Panc1 (cell line): ENCODE data around the gene PRKCA. TPM values are rescaled to one million over a fixed set of nuclear protein-coding genes. Genes with fewer than 3 reads are reported as not detected.

ENCODE experiments used
- ATAC-seq: fragments of 200-7000 bp; cut with Tn5 transposase; 2 replicates; pipeline ENCODE4 v1.9.1; 2020; ENCODE audit warnings: mild to moderate bottlenecking, moderate library complexity
- BruUV-seq: library from RNA; stranded (reverse); fragments of 400-500 nt; replicated peaks from 2 replicates; lab custom pipeline; 2021; lab: Mats Ljungman, UMichigan
- CTCF ChIA-PET: fragments of 300-600 bp; sonication (Branson Sonifier 250); formaldehyde crosslinking; loops from one replicate; lab custom pipeline; 2022; ENCODE audit warnings: antibody characterized with exemption; lab: Charles Lee
- POLR2A ChIA-PET: fragments of 300-600 bp; sonication (Branson Sonifier 250); formaldehyde crosslinking; loops from one replicate; lab custom pipeline; 2022; ENCODE audit warnings: antibody characterized with exemption; lab: Charles Lee
- DNase-seq: peaks from one replicate; pipeline ENCODE4 v3.0.0-alpha.2; 2010; ENCODE audit warnings: low read depth, low spot score
- H3K27ac ChIP-seq: 2 replicates; pipeline ENCODE4 v1.5.1; 2011; ENCODE audit warnings: mild to moderate bottlenecking, low read length, inconsistent platforms
- H3K27me3 ChIP-seq: fragments of 200-500 bp; sonication (Bioruptor generic); 2 replicates; pipeline ENCODE4 v1.6.0; 2014; ENCODE audit warnings: low read length, inconsistent platforms; ENCODE audit not compliant: control insufficient read depth, insufficient read depth
- H3K36me3 ChIP-seq: fragments of 200-500 bp; sonication (Bioruptor generic); 2 replicates; pipeline ENCODE4 v1.5.1; 2014; ENCODE audit warnings: inconsistent platforms, mild to moderate bottlenecking, low read length, moderate library complexity; ENCODE audit not compliant: control insufficient read depth, insufficient read depth
- H3K4me1 ChIP-seq: 2 replicates; pipeline ENCODE4 v1.5.1; 2011; ENCODE audit warnings: inconsistent platforms, mild to moderate bottlenecking, low read length, moderate library complexity; ENCODE audit not compliant: control insufficient read depth, insufficient read depth
- H3K4me3 ChIP-seq, 2 experiments: 2 replicates each; pipeline ENCODE4 v1.5.1; 2011 to 2012; ENCODE audit warnings: low read depth in 2 of 2, low read length in 2 of 2, mild to moderate bottlenecking in 2 of 2, inconsistent platforms in 1 of 2, moderate library complexity in 1 of 2
- H3K9me3 ChIP-seq: fragments of 200-500 bp; sonication (Bioruptor generic); 2 replicates; pipeline ENCODE4 v1.5.1; 2014; ENCODE audit warnings: low read depth, mild to moderate bottlenecking, inconsistent platforms, low read length, moderate library complexity; ENCODE audit not compliant: control insufficient read depth, insufficient read depth
- CTCF ChIP-seq: fragments of 450-650 bp; IDR thresholded peaks from 2 replicates; pipeline ENCODE4 v1.5.1; 2017; ENCODE audit warnings: mild to moderate bottlenecking
- POLR2AphosphoS5 ChIP-seq: IDR thresholded peaks from 2 replicates; pipeline ENCODE4 v1.6.1; 2012; ENCODE audit warnings: mild to moderate bottlenecking, low read depth, low read length, moderate library complexity
- REST ChIP-seq, 2 experiments: IDR thresholded peaks; 2 replicates each; pipeline ENCODE4 v1.6.1; 2011 to 2012; ENCODE audit warnings: low read depth in 2 of 2, control low read depth in 1 of 2, low read length in 1 of 2, mild to moderate bottlenecking in 1 of 2, moderate library complexity in 1 of 2; ENCODE audit not compliant: insufficient read depth in 1 of 2
- SIN3A ChIP-seq: IDR thresholded peaks from 2 replicates; pipeline ENCODE4 v1.6.1; 2012; ENCODE audit warnings: low read depth, mild to moderate bottlenecking, low read length, moderate library complexity, borderline replicate concordance; ENCODE audit not compliant: insufficient read depth
- TCF7L2 ChIP-seq: IDR thresholded peaks from 2 replicates; pipeline ENCODE4 v1.6.1; 2011; ENCODE audit warnings: mild to moderate bottlenecking, low read depth, low read length, inconsistent platforms
- in situ Hi-C: cut with HindIII; loops from 2 replicates; pipeline ENCODE4 v1.10.0; 2016; ENCODE audit warnings: low sequenced_read_pairs, low pct_unique_long_range_greater_than_20kb
- intact Hi-C: fragments of 100-400 bp; cut with micrococcal nuclease; formaldehyde crosslinking; loops from one replicate; pipeline ENCODE4 v1.10.0; 2022; ENCODE audit not compliant: unreplicated experiment
- total RNA-seq: library from RNA; stranded (reverse); gene quantifications from one replicate; pipeline ENCODE4 v1.2.1, GENCODE V29; 2021; ENCODE audit not compliant: unreplicated experiment

PRKCA gene
- total RNA-seq, 1 experiment from 2014 or later, result 53.0 TPM

GRCh38 chr17:66444031-66444430, 141.6 kb downstream of the PRKCA start:
- ChIA-PET POLR2A (no interaction called here), CTCF (no interaction called here)
- H3K4me1 ChIP-seq, result peaks cover 12% of the 10 kb centered on the region
- in situ Hi-C loops, result no loop called here
- H3K9me3 ChIP-seq, result no peaks in the 10 kb centered on the region
- TF ChIP-seq REST (IDR thresholded peaks at IDR 0.05; ENCODE audit: insufficient read depth in 1 of 2, low read depth in 2 of 2, low read length in 1 of 2) (no peak), CTCF (no peak), TCF7L2 (no peak), POLR2AphosphoS5 (no peak), SIN3A (no peak)
- intact Hi-C loops, result no loop called here
- H3K36me3 ChIP-seq, result no peaks in the 10 kb centered on the region
- no peak for ATAC-seq
- no peak for DNase-seq
- H3K27me3 ChIP-seq, result no peaks in the 10 kb centered on the region
- BruUV-seq, result no TSS peak
- H3K27ac ChIP-seq, result no peak overlapping the region
- H3K4me3 ChIP-seq, result no peak overlapping the region

GRCh38 chr17:66445229-66445628, 142.8 kb downstream of the PRKCA start:
- H3K27me3 ChIP-seq, result no peaks in the 10 kb centered on the region
- ChIA-PET CTCF (no interaction called here), POLR2A (no interaction called here)
- no peak overlapping the region for H3K4me3 ChIP-seq
- no peaks in the 10 kb centered on the region for H3K9me3 ChIP-seq
- DNase-seq, result no peak
- in situ Hi-C loops, result no loop called here
- intact Hi-C loops, result no loop called here
- BruUV-seq, result no TSS peak
- no peak for ATAC-seq
- peaks cover 24% of the 10 kb centered on the region for H3K4me1 ChIP-seq
- TF ChIP-seq TCF7L2, result no peak
- TF ChIP-seq POLR2AphosphoS5, result no peak
- TF ChIP-seq CTCF, result no peak
- no peak for TF ChIP-seq REST (IDR thresholded peaks at IDR 0.05; ENCODE audit: insufficient read depth in 1 of 2, low read depth in 2 of 2, low read length in 1 of 2)
- TF ChIP-seq SIN3A, result no peak
- H3K36me3 ChIP-seq, result no peaks in the 10 kb centered on the region
- no peak overlapping the region for H3K27ac ChIP-seq
